ENCODE data around the gene GRAMD1B. TPM values are rescaled to one million over a fixed set of nuclear protein-coding genes. Genes with fewer than 3 reads are reported as not detected.

GRAMD1B gene
- total RNA-seq, 1 experiment from 2014 or later = 12.7 TPM

- Histone ChIP-seq H3K4me2 (ENCODE audit: low read length) (no peak overlapping the region), H3K9ac (ENCODE audit: low read length) (no peak overlapping the region), H3K36me3 (ENCODE audit: control insufficient read depth in 1 of 2, insufficient read depth in 2 of 2, low read length in 2 of 2) (no peaks in the 10 kb centered on the region), H3K9me3 (ENCODE audit: control insufficient read depth in 1 of 2, insufficient read depth in 1 of 2, low read depth in 1 of 2, low read length in 2 of 2) (no peaks in the 10 kb centered on the region), H3K79me2 (ENCODE audit: insufficient read depth, low read length) (no peaks in the 10 kb centered on the region), H4K20me1 (ENCODE audit: insufficient read depth) (no peaks in the 10 kb centered on the region), H3K27ac (ENCODE audit: low read depth, low read length) (no peak overlapping the region), H2AFZ (ENCODE audit: low read depth, low read length, poor library complexity, severe bottlenecking) (no peak overlapping the region), H3K9me2 (ENCODE audit: insufficient read depth) (no peaks in the 10 kb centered on the region), H3K27me3 (ENCODE audit: insufficient read depth, low read length) (no peaks in the 10 kb centered on the region), H3K4me1 (ENCODE audit: control insufficient read depth in 1 of 2, insufficient read depth in 2 of 2, low read length in 2 of 2) (peaks cover 0 to 16% of the 10 kb centered on the region in 2 experiments; a peak in 2 of 4 replicates), H3K4me3 (replicated peaks in 1 of 2; ENCODE audit: low read depth in 1 of 2, low read length in 2 of 2) (no peak overlapping the region)
- no TSS peak for BruUV-seq (replicated peaks)
- ChIA-PET POLR2A (no interaction called here), RAD21 (ENCODE audit: low non-redundant PET in 1 of 2, low total read pairs in 2 of 2, uncharacterized antibody in 2 of 2, unreplicated experiment in 2 of 2) (no interaction called here), CTCF (interaction anchor here (1.1 kb wide), 1 partner anchor 77 kb away, joined by 3 read pairs; no protein-coding TSS in a partner anchor)
- no peak for DNase-seq (ENCODE audit: low read depth, low spot score)
- no peak for TF ChIP-seq SRF (IDR thresholded peaks at IDR 0.05; ENCODE audit: low read depth)
- no peak for TF ChIP-seq CTCF (IDR thresholded peaks at IDR 0.05 in 2 of 3, conservative IDR thresholded peaks at IDR 0.05 in 1 of 3; ENCODE audit: borderline replicate concordance in 1 of 3, insufficient read depth in 1 of 3, low read depth in 2 of 3, low read length in 2 of 3)
- no peak for TF ChIP-seq EZH2phosphoT487 (IDR thresholded peaks at IDR 0.05; ENCODE audit: borderline replicate concordance)
- no peak for TF ChIP-seq SIN3A (IDR thresholded peaks at IDR 0.05; ENCODE audit: low read depth)
- TF ChIP-seq EGR1 (IDR thresholded peaks at IDR 0.05; ENCODE audit: low read depth) = no peak
- no peak for TF ChIP-seq RAD21 (IDR thresholded peaks at IDR 0.05; ENCODE audit: low read depth)
- TF ChIP-seq MAX (IDR thresholded peaks at IDR 0.05) = no peak
- TF ChIP-seq ZFX (IDR thresholded peaks at IDR 0.05) = no peak
- no peak for TF ChIP-seq POLR2A (IDR thresholded peaks at IDR 0.05; ENCODE audit: borderline replicate concordance, extremely low read depth, insufficient read depth, insufficient read length)
- no peak for TF ChIP-seq ELF1 (IDR thresholded peaks at IDR 0.05; ENCODE audit: borderline replicate concordance, low read depth)
- TF ChIP-seq JUND (IDR thresholded peaks at IDR 0.05) = no peak
- no peak for TF ChIP-seq CEBPB (IDR thresholded peaks at IDR 0.05; ENCODE audit: low read depth)
- TF ChIP-seq POLR2AphosphoS5 (IDR thresholded peaks at IDR 0.05; ENCODE audit: low read depth, low read length) = no peak
- TF ChIP-seq CBX3 (IDR thresholded peaks at IDR 0.05; ENCODE audit: low read depth) = no peak
- no peak for TF ChIP-seq YY1 (IDR thresholded peaks at IDR 0.05; ENCODE audit: extremely low read depth, insufficient replicate concordance, low read depth, low read length)
- TF ChIP-seq, protein P1, sequence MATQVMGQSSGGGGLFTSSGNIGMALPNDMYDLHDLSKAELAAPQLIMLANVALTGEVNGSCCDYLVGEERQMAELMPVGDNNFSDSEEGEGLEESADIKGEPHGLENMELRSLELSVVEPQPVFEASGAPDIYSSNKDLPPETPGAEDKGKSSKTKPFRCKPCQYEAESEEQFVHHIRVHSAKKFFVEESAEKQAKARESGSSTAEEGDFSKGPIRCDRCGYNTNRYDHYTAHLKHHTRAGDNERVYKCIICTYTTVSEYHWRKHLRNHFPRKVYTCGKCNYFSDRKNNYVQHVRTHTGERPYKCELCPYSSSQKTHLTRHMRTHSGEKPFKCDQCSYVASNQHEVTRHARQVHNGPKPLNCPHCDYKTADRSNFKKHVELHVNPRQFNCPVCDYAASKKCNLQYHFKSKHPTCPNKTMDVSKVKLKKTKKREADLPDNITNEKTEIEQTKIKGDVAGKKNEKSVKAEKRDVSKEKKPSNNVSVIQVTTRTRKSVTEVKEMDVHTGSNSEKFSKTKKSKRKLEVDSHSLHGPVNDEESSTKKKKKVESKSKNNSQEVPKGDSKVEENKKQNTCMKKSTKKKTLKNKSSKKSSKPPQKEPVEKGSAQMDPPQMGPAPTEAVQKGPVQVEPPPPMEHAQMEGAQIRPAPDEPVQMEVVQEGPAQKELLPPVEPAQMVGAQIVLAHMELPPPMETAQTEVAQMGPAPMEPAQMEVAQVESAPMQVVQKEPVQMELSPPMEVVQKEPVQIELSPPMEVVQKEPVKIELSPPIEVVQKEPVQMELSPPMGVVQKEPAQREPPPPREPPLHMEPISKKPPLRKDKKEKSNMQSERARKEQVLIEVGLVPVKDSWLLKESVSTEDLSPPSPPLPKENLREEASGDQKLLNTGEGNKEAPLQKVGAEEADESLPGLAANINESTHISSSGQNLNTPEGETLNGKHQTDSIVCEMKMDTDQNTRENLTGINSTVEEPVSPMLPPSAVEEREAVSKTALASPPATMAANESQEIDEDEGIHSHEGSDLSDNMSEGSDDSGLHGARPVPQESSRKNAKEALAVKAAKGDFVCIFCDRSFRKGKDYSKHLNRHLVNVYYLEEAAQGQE (IDR thresholded peaks at IDR 0.05; ENCODE audit: low read depth) = no peak
- TF ChIP-seq ATF3 (IDR thresholded peaks at IDR 0.05) = no peak
- no peak for TF ChIP-seq SP1 (IDR thresholded peaks at IDR 0.05; ENCODE audit: low read depth)
- no peak for ATAC-seq
- intact Hi-C loops (cut with micrococcal nuclease) = no loop called here
These were observed 54.4 kb downstream of the GRAMD1B start for GRCh38 chr11:123484448-123484847.
